ENCODE data around the gene PDE4D. TPM values are rescaled to one million over a fixed set of nuclear protein-coding genes. Genes with fewer than 3 reads are reported as not detected.

The PDE4D gene
- total and polyA plus RNA-seq, 10 of the 15 experiments (the other 5 are each of a cell fraction or from before 2014, with no cell fraction given) = 0.87 to 4.1 (median 2.2) TPM

- no peak for TF ChIP-seq ATF7 (IDR thresholded peaks at IDR 0.05; ENCODE audit: low read depth)
- no peak for TF ChIP-seq E2F8 (IDR thresholded peaks at IDR 0.05; ENCODE audit: low read depth, partially characterized antibody)
- TF ChIP-seq SRF (IDR thresholded peaks at IDR 0.05; ENCODE audit: low read depth in 2 of 2, low read length in 2 of 2) = no peak
- TF ChIP-seq TBL1XR1 (IDR thresholded peaks at IDR 0.05; ENCODE audit: low read depth, low read length) = no peak
- TF ChIP-seq, protein P1, sequence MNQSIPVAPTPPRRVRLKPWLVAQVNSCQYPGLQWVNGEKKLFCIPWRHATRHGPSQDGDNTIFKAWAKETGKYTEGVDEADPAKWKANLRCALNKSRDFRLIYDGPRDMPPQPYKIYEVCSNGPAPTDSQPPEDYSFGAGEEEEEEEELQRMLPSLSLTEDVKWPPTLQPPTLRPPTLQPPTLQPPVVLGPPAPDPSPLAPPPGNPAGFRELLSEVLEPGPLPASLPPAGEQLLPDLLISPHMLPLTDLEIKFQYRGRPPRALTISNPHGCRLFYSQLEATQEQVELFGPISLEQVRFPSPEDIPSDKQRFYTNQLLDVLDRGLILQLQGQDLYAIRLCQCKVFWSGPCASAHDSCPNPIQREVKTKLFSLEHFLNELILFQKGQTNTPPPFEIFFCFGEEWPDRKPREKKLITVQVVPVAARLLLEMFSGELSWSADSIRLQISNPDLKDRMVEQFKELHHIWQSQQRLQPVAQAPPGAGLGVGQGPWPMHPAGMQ (IDR thresholded peaks at IDR 0.05; ENCODE audit: borderline replicate concordance) = no peak
- TF ChIP-seq ESRRA (IDR thresholded peaks at IDR 0.05; ENCODE audit: low read length) = no peak
- TF ChIP-seq TAF1 (IDR thresholded peaks at IDR 0.05; ENCODE audit: borderline replicate concordance, low read depth, low read length) = no peak
- no peak for TF ChIP-seq SMAD5 (IDR thresholded peaks at IDR 0.05; ENCODE audit: low read depth)
- no peak for TF ChIP-seq RUNX3 (IDR thresholded peaks at IDR 0.05; ENCODE audit: low read length)
Measured at GRCh38 chr5:59919484-59919883, 26.0 kb upstream of the PDE4D start (continued).

- ChIA-PET CTCF (no interaction called here), SMC1A (ENCODE audit: uncharacterized antibody, unreplicated experiment) (no interaction called here), POLR2A (no interaction called here), RAD21 (ENCODE audit: unreplicated experiment) (no interaction called here)
- H3K4me2 ChIP-seq (ENCODE audit: control insufficient read depth, insufficient read depth) = no peak overlapping the region
- DNase-seq (ENCODE audit: low read depth, low spot score) (no peak), FAIRE-seq (no peak), ATAC-seq (no peak)
- in situ Hi-C loops (cut with MboI) (no loop called here), intact Hi-C loops (cut with micrococcal nuclease; ENCODE audit: unreplicated experiment) (no loop called here)
- TF ChIP-seq MEF2A (IDR thresholded peaks at IDR 0.05; ENCODE audit: insufficient read depth, low read depth, low read length) (no peak), RCOR1 (conservative IDR thresholded peaks at IDR 0.05; ENCODE audit: low read depth, low read length) (no peak), KAT2A (conservative IDR thresholded peaks at IDR 0.05; ENCODE audit: control insufficient read depth, low read depth, low read length) (no peak), CEBPB (IDR thresholded peaks at IDR 0.05; ENCODE audit: borderline replicate concordance in 1 of 2, low read depth in 2 of 2, low read length in 2 of 2) (no peak), POU2F2 (IDR thresholded peaks at IDR 0.05; ENCODE audit: borderline replicate concordance, low read depth, low read length) (no peak), IKZF2 (IDR thresholded peaks at IDR 0.05) (no peak), TCF12 (IDR thresholded peaks at IDR 0.05; ENCODE audit: low read depth, low read length) (no peak), KDM1A (IDR thresholded peaks at IDR 0.05; ENCODE audit: borderline replicate concordance) (no peak)
- TF ChIP-seq, protein P2, sequence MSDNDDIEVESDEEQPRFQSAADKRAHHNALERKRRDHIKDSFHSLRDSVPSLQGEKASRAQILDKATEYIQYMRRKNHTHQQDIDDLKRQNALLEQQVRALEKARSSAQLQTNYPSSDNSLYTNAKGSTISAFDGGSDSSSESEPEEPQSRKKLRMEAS (IDR thresholded peaks at IDR 0.05; ENCODE audit: low read depth, low read length) = no peak
- no peak overlapping the region for H3K27ac ChIP-seq (ENCODE audit: control insufficient read depth, insufficient read depth)
- 4% methylated on average over 2 of the region's 2 CpGs for WGBS (ENCODE audit: insufficient coverage, insufficient replicate concordance, low lambda C conversion rate, missing lambda C conversion rate)
- no peaks in the 10 kb centered on the region for H3K4me1 ChIP-seq (ENCODE audit: control insufficient read depth, insufficient read depth, low read length)
- H3K27me3 ChIP-seq (replicated peaks in 1 of 2; ENCODE audit: control insufficient read depth in 2 of 2, insufficient read depth in 2 of 2, low read length in 1 of 2) = no peaks in the 10 kb centered on the region
- H2AFZ ChIP-seq (ENCODE audit: control insufficient read depth, low read depth, low read length) = no peak overlapping the region
- no peaks in the 10 kb centered on the region for H4K20me1 ChIP-seq (ENCODE audit: control insufficient read depth, insufficient read depth)
- no TSS peak for BruUV-seq (replicated peaks)
- H3K79me2 ChIP-seq (ENCODE audit: control insufficient read depth, insufficient read depth, low read length) = no peaks in the 10 kb centered on the region
- no peaks in the 10 kb centered on the region for H3K36me3 ChIP-seq (ENCODE audit: control insufficient read depth in 2 of 2, insufficient read depth in 2 of 2, low read length in 1 of 2)
- H3K4me3 ChIP-seq = no peak overlapping the region
- H3K9ac ChIP-seq (ENCODE audit: control insufficient read depth, insufficient read depth, low read length) = no peak overlapping the region
- no peaks in the 10 kb centered on the region for H3K9me3 ChIP-seq (replicated peaks; ENCODE audit: control insufficient read depth, insufficient read depth, low read length)
Measured at GRCh38 chr5:59917121-59917520, 23.6 kb upstream of the PDE4D start.

Measured in GM12878 (cell line).